Fibroblast of skin of abdomen (primary cell): Measurements from ENCODE around the gene TUB.

Source experiments
- DNase-seq: peaks from one replicate; pipeline ENCODE4 v3.0.0-alpha.2; 2013

Gene TUB

DNA sequence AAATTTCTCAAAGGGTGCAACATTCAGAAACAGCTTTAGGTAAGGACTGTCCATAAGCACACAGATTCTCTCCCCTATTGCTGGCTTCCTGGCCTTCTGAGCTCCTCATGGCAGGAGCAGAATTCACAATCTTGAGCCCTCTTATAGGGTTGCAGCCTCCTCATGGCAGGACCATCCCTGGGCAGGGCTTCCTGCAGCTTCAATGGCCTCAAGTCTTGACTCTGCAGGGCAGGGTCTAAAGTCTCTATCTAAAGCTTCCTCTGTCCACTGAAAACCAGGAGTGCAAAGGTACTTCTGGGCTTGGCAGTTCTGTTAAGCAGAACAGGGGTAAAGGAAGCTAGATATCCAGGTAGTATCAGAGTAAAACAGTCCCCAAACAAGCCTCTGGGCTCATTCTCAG lies 28.7 kb downstream of the TUB start:
- no peak for DNase-seq

DNA sequence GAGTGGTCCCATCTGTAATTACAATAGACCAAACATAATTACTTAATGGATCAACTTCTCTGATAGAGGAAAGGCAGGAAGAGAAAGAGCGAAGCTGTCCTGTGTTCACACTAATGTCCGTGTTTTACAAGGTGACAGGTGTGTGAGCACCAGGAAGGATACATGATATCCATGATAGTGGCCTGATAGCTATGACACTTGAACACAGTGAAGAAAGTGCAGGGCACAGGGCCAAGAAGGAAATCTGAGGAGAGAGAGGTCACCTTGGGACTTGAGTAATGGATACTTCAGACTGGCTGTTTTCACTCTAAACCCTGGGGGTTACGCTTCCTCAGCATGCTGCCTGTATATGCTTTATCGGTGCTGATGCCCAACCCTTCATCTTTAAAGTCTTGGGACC lies 29.4 kb downstream of the TUB start:
- no peak for DNase-seq

DNA sequence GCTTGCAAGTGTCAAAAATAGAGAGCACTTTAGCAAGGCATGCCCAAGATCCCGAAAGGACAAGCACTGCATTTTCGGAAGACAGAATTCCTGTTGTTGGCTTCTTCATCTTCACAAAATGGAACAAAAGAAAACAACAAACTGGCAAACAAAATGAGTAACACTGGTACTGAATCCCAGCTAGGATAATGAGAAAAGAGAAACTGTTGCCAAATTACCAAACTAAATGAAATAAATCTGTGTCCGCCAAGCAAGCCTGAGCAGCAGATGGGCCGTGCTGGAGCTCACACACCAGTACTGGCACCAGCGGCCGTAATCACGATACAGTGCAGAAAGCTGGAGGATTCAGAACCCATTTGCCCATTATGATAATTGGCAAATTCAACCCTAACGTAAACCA lies 30.6 kb downstream of the TUB start:
- DNase-seq, result no peak

DNA sequence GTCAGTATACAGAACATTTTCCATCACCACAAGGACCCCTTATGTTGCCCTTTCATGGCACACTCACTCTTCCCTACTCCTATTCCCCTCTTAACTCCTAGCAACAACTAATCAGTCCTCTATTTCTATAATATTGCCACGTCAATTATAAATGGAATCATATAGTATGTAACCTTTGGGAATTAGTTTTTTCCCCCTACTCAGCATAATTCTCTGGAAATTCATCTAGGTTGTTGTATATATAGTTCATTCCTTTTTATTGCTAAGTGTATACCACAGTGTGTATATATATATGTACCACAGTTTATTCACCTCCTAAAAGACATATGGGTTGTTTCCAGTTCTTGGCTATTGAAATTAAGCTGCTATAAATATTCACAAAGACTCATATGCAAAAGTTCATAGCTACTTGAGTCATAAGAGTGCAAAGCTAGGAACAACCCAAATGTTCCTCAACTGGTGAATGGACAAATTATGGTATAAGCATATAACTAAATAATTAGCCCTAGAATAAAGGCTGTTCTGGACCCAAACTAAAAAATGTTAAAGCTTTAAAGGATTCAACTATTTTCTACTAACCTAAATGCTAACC lies 41.3 kb downstream of the TUB start:
- no peak for DNase-seq

DNA sequence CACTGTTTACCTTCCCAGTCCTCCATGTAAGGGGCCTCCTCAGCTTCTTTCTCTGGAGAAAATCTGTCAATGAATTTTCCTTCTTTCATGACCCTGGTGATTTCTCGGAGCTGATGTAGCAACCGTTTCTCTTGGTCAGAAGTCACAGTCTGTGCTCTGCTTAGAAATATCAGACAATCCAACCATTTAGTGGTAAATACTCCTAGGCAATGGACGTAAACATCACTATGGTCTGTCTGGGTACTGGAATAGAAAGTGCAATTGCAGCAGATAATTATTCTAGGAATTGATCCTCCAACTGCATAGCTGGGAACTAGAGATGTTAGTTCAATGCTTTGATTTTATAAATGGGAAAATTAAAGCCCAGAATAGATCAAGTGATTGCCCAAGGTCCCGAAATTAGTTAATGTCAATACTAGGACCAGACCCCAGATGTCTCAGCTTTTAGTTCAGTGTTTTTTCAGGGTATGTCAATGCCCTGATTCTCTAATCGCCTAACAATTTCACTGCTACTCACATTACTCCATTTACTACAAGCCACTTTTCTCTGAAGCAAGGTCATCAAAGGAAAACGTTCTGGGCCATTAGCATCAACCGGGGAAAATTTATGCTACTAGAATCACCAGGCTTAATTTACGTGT lies 45.8 kb downstream of the TUB start:
- no peak for DNase-seq

DNA sequence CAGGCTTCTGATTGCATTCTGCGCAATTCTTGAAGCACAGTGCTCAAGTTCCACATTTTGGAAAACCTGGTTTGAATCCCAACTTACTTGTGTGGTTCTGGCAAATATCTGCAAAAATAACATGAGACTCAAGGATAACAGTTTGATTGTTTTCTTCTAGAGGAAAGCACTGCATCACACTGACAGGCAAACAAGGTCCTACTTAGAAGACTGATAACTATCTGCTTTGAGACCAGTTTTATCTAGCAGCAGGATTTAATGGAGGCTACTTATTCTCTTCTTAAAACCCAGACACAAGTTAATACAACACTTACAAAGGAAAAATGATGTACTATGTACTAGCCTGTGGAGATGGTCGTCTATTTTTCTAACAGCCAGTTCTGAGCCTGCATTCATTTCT lies 46.4 kb downstream of the TUB start:
- no peak for DNase-seq

DNA sequence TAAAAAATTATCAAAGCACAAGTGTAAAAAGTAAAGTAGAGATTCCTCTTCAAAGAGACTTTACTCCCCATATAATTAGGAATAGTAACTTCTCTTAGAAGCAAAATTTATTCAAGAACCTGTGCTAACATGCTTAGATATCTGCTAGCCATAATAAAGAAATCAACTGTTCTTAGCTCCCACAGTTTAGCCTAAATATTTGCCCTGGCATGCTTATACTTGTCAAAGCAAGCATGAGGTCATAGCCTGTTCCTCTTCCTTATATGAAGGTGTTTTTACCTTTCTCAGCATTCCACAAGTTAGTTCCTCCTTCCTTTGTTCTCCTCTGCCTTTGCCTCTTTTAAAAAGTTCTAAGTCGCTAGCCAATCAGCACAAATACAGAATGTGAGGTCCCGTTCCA lies 57.5 kb downstream of the TUB start:
- DNase-seq, result no peak

DNA sequence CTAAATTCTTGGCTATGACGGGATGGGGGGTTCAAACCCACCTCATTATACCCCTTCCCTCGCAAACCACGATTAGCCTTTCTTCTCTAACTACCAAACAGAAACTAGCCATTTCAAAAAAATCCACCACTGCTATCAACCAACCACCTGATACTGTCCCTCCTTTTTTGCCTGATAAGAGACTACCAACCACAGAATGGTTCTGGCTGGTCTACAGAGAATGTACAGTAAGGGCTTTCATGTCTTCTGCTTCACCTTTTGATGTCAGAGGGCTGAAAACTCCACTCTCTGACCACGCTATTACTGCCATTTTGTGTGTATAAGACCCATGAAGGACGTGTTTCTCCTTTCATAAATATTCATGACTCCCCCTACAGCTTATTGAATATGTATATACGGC lies 68.7 kb downstream of the TUB start:
- DNase-seq, result no peak
